Suprapubic skin (tissue), 4 donors: Measurements from ENCODE around the gene FA2H.

Experiments used
- CTCF ChIP-seq, 2 donors: fragments of 200-600 bp in 1 of 2; fragments of 450-650 bp in 1 of 2; sonication (generic) in 1 of 2; IDR thresholded peaks; one replicate each; pipeline ENCODE4 v1.5.1; 2016 to 2019; ENCODE audit warnings: antibody characterized with exemption in 2 of 2, mild to moderate bottlenecking in 1 of 2, moderate library complexity in 1 of 2
- EP300 ChIP-seq: sonication (generic); formaldehyde crosslinking; IDR thresholded peaks from one replicate; pipeline ENCODE4 v1.6.1; 2017; ENCODE audit warnings: antibody characterized with exemption
- POLR2A ChIP-seq, 2 donors: fragments of 450-650 bp; IDR thresholded peaks; one replicate each; pipeline ENCODE4 v1.6.1; 2017; ENCODE audit warnings: antibody characterized with exemption in 2 of 2, mild to moderate bottlenecking in 2 of 2, moderate library complexity in 2 of 2
- POLR2AphosphoS5 ChIP-seq, 3 donors: sonication (generic); formaldehyde crosslinking; IDR thresholded peaks; one replicate each; pipeline ENCODE4 v1.6.1; 2017; ENCODE audit warnings: antibody characterized with exemption in 3 of 3

- TF ChIP-seq CTCF (IDR thresholded peaks at IDR 0.05) (no peak), POLR2A (IDR thresholded peaks at IDR 0.05) (no peak), POLR2AphosphoS5 (IDR thresholded peaks at IDR 0.05) (no peak), EP300 (no peak)
Observed at GRCh38 chr16:74718140-74718539, 56.5 kb downstream of the FA2H start.
